Muscle layer of duodenum (tissue), 2 donors: ENCODE results near the gene ALDH1A3.

Source experiments
- H3K27ac ChIP-seq: one replicate; pipeline ENCODE4 v1.7.0; 2013; ENCODE audit warnings: mild to moderate bottlenecking, low read length
- H3K27me3 ChIP-seq: one replicate; pipeline ENCODE4 v1.7.0; 2013; ENCODE audit warnings: low read depth, mild to moderate bottlenecking, control low read depth, low read length
- H3K36me3 ChIP-seq, 2 donors: one replicate each; pipeline ENCODE4 v1.7.0; 2013; ENCODE audit warnings: low read length in 2 of 2, control low read depth in 1 of 2, mild to moderate bottlenecking in 1 of 2; ENCODE audit not compliant: insufficient read depth in 2 of 2, control insufficient read depth in 1 of 2
- H3K4me1 ChIP-seq, 2 donors: one replicate each; pipeline ENCODE4 v1.7.0; 2013; ENCODE audit warnings: low read length in 2 of 2, mild to moderate bottlenecking in 2 of 2, control low read depth in 1 of 2, moderate library complexity in 1 of 2; ENCODE audit not compliant: insufficient read depth in 2 of 2, control insufficient read depth in 1 of 2
- H3K4me3 ChIP-seq, 2 donors: one replicate each; pipeline ENCODE4 v1.7.0; 2013; ENCODE audit warnings: low read length in 2 of 2, low read depth in 1 of 2, mild to moderate bottlenecking in 1 of 2
- H3K9me3 ChIP-seq, 2 donors: one replicate each; pipeline ENCODE4 v1.7.0; 2013; ENCODE audit warnings: low read length in 2 of 2, control low read depth in 1 of 2, mild to moderate bottlenecking in 1 of 2; ENCODE audit not compliant: control insufficient read depth in 1 of 2
- donor health status: healthy.

ALDH1A3 gene

GRCh38 chr15:100909565-100909964, 29.9 kb downstream of the ALDH1A3 start:
- Histone ChIP-seq H3K36me3 (peaks cover 0 to 30% of the 10 kb centered on the region in 2 donors), H3K4me3 (no peak overlapping the region), H3K27ac (no peak overlapping the region), H3K27me3 (no peaks in the 10 kb centered on the region), H3K9me3 (no peaks in the 10 kb centered on the region), H3K4me1 (peaks cover 0 to 18% of the 10 kb centered on the region in 2 donors)

GRCh38 chr15:100909989-100910955, 30.6 kb downstream of the ALDH1A3 start:
- Histone ChIP-seq H3K27ac (no peak overlapping the region), H3K9me3 (no peaks in the 10 kb centered on the region), H3K36me3 (peaks cover 0 to 27% of the 10 kb centered on the region in 2 donors), H3K4me3 (no peak overlapping the region), H3K27me3 (no peaks in the 10 kb centered on the region), H3K4me1 (peaks cover 0 to 18% of the 10 kb centered on the region in 2 donors)

GRCh38 chr15:100911086-100911485, 31.5 kb downstream of the ALDH1A3 start:
- H3K27ac ChIP-seq = no peak overlapping the region
- H3K36me3 ChIP-seq = peaks cover 0 to 22% of the 10 kb centered on the region in 2 donors
- H3K4me1 ChIP-seq = peaks cover 0 to 18% of the 10 kb centered on the region in 2 donors
- H3K27me3 ChIP-seq = no peaks in the 10 kb centered on the region
- no peaks in the 10 kb centered on the region for H3K9me3 ChIP-seq
- H3K4me3 ChIP-seq = no peak overlapping the region

- Histone ChIP-seq H3K27ac (no peak overlapping the region), H3K9me3 (no peaks in the 10 kb centered on the region), H3K36me3 (no peaks in the 10 kb centered on the region), H3K27me3 (no peaks in the 10 kb centered on the region), H3K4me3 (no peak overlapping the region), H3K4me1 (peaks cover 4 to 29% of the 10 kb centered on the region in 2 donors)
These were observed 34.3 kb downstream of the ALDH1A3 start for GRCh38 chr15:100913961-100914360.

GRCh38 chr15:100914876-100915275, 35.2 kb downstream of the ALDH1A3 start:
- no peaks in the 10 kb centered on the region for H3K36me3 ChIP-seq
- H3K27me3 ChIP-seq = no peaks in the 10 kb centered on the region
- no peak overlapping the region for H3K4me3 ChIP-seq
- H3K4me1 ChIP-seq = peaks cover 4 to 20% of the 10 kb centered on the region in 2 donors
- no peak overlapping the region for H3K27ac ChIP-seq
- H3K9me3 ChIP-seq = no peaks in the 10 kb centered on the region

- Histone ChIP-seq H3K27me3 (no peaks in the 10 kb centered on the region), H3K4me3 (peak overlapping the region; percentile 80 to 86), H3K27ac (peak overlapping the region; percentile 70), H3K36me3 (no peaks in the 10 kb centered on the region), H3K4me1 (peaks cover 4 to 22% of the 10 kb centered on the region in 2 donors), H3K9me3 (no peaks in the 10 kb centered on the region)
These were observed 38.5 kb downstream of the ALDH1A3 start for GRCh38 chr15:100918034-100918689.

GRCh38 chr15:100918690-100919480, 39.3 kb downstream of the ALDH1A3 start, which contains the start of gene LRRK1:
Gene LRRK1, plus strand, starts transcription at chr15:100919357. Its CDS starts 5,276 bp downstream, at chr15:100924633.
- H3K9me3 ChIP-seq = no peaks in the 10 kb centered on the region
- peaks cover 4 to 22% of the 10 kb centered on the region in 2 donors for H3K4me1 ChIP-seq
- H3K27me3 ChIP-seq = no peaks in the 10 kb centered on the region
- peak within 1 kb of the TSS; percentile 70 for H3K27ac ChIP-seq
- peak within 1 kb of the TSS; percentile 80 to 86 for H3K4me3 ChIP-seq
- no peaks in the 10 kb centered on the region for H3K36me3 ChIP-seq

- H3K27ac ChIP-seq = no peak overlapping the region
- H3K4me3 ChIP-seq = peak overlapping the region; percentile 38 to 65
- peaks cover 4 to 22% of the 10 kb centered on the region in 2 donors for H3K4me1 ChIP-seq
- H3K9me3 ChIP-seq = no peaks in the 10 kb centered on the region
- no peaks in the 10 kb centered on the region for H3K36me3 ChIP-seq
- no peaks in the 10 kb centered on the region for H3K27me3 ChIP-seq
These were observed 40.1 kb downstream of the ALDH1A3 start for GRCh38 chr15:100919481-100920405.

- H3K27me3 ChIP-seq = no peaks in the 10 kb centered on the region
- no peaks in the 10 kb centered on the region for H3K9me3 ChIP-seq
- H3K4me3 ChIP-seq = peak overlapping the region in 1 of 2 donors; percentile 38
- H3K4me1 ChIP-seq = peaks cover 4 to 22% of the 10 kb centered on the region in 2 donors
- no peak overlapping the region for H3K27ac ChIP-seq
- peaks cover 0 to 4% of the 10 kb centered on the region in 2 donors for H3K36me3 ChIP-seq
These were observed 41.0 kb downstream of the ALDH1A3 start for GRCh38 chr15:100920516-100921135.
